Measurements from ENCODE around the gene ENOPH1. TPM values are rescaled to one million over a fixed set of nuclear protein-coding genes. Genes with fewer than 3 reads are reported as not detected.

ENOPH1 gene
- total and polyA plus RNA-seq, 9 of the 15 experiments (the other 6 are each of a cell fraction or from before 2014, with no cell fraction given) = 29.8 to 71.4 (median 48.9) TPM

DNA sequence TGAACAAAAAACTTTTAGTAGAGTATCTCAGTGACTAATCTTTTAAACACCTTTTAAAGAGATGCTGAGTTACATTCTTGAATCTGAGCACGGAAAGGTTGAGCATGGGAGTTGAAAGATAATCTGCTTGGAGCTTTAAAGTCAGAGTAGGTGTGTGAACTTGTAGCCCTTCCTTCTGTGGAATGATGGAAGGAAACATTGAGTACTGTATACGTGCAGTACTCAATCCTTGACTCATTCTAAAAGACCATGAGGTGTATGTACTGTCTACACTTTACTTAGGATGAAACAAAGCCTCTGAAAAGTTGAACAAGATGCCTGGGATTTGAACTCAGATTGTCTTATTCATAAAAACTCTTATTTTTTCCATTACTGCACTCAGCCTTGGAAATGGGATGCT is 3.4 kb downstream of the ENOPH1 start:
- no peaks in the 10 kb centered on the region for H3K27me3 ChIP-seq (ENCODE audit: control insufficient read depth in 2 of 2, insufficient read depth in 2 of 2, low read length in 2 of 2)
- H4K20me1 ChIP-seq (replicated peaks; ENCODE audit: control insufficient read depth, insufficient read depth, low read length) = peaks cover 5% of the 10 kb centered on the region; the same call in 1 of the 2 replicates
- FAIRE-seq (no peak), ATAC-seq (no peak), DNase-seq (ENCODE audit: extremely low read depth in 1 of 4, low spot score in 3 of 4) (no peak)
- intact Hi-C loops (cut with micrococcal nuclease) = no loop called here
- H3K79me2 ChIP-seq (ENCODE audit: control insufficient read depth, insufficient read depth, low read length) = peaks cover 95% of the 10 kb centered on the region
- ChIA-PET CTCF (ENCODE audit: low intra/inter-chr PET ratio) (interaction anchor here (0.7 kb wide), 1 partner anchor 13 kb away, joined by 3 read pairs; no protein-coding TSS in a partner anchor), POLR2A (no interaction called here)
- no TSS peak for BruUV-seq (replicated peaks)
- H3K4me2 ChIP-seq (ENCODE audit: insufficient read depth, low read length) = no peak overlapping the region
- peaks cover 13 to 26% of the 10 kb centered on the region in 2 experiments; a peak in 4 of 5 replicates for H3K4me1 ChIP-seq (replicated peaks in 1 of 2; ENCODE audit: control insufficient read depth in 2 of 2, insufficient read depth in 2 of 2, low read length in 2 of 2)
- H3K9ac ChIP-seq (ENCODE audit: insufficient read depth in 1 of 2, low read depth in 2 of 2, low read length in 2 of 2) = no peak overlapping the region
- H2AFZ ChIP-seq (ENCODE audit: low read depth, low read length) = no peak overlapping the region
- no peak overlapping the region for H3K4me3 ChIP-seq
- peaks cover 40% of the 10 kb centered on the region; the same call in 2 of the 3 replicates for H3K36me3 ChIP-seq (ENCODE audit: control insufficient read depth, insufficient read depth, low read length)
- H3K9me3 ChIP-seq (replicated peaks; ENCODE audit: control insufficient read depth, insufficient read depth, low read depth, low read length) = 0 out of 2 replicates have a peak, but pooled peaks cover 1% of the 10 kb centered on the region
- WGBS (ENCODE audit: insufficient coverage, low coverage, missing lambda C conversion rate) = 38% methylated on average over 2 of the region's 2 CpGs
- no peaks in the 10 kb centered on the region for H3K9me1 ChIP-seq (ENCODE audit: control insufficient read depth, insufficient read depth, low read length)
- TF ChIP-seq, protein P1, sequence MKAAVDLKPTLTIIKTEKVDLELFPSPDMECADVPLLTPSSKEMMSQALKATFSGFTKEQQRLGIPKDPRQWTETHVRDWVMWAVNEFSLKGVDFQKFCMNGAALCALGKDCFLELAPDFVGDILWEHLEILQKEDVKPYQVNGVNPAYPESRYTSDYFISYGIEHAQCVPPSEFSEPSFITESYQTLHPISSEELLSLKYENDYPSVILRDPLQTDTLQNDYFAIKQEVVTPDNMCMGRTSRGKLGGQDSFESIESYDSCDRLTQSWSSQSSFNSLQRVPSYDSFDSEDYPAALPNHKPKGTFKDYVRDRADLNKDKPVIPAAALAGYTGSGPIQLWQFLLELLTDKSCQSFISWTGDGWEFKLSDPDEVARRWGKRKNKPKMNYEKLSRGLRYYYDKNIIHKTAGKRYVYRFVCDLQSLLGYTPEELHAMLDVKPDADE (conservative IDR thresholded peaks at IDR 0.05; ENCODE audit: control insufficient read depth, low read depth, low read length) = no peak
- TF ChIP-seq MEIS2 (IDR thresholded peaks at IDR 0.05; ENCODE audit: partially characterized antibody) (no peak), HNRNPUL1 (IDR thresholded peaks at IDR 0.05; ENCODE audit: low read length) (no peak), KHSRP (IDR thresholded peaks at IDR 0.05) (no peak), PML (IDR thresholded peaks at IDR 0.05; ENCODE audit: low read length) (no peak)
- in situ Hi-C loops (cut with MboI) = no loop called here
- H3K27ac ChIP-seq (ENCODE audit: extremely low read depth, low read depth, low read length) = no peak overlapping the region
